Measurements from ENCODE around the gene TOR1AIP1. TPM values are rescaled to one million over a fixed set of nuclear protein-coding genes. Genes with fewer than 3 reads are reported as not detected.

Gene TOR1AIP1
- total and polyA plus RNA-seq, 5 experiments from 2014 or later: 46.9 to 63.0 (median 55.1) TPM

- Mint-ChIP-seq H3K9me3 (no peaks in the 10 kb centered on the region), H3K4me1 (peaks cover 0 to 4% (median 0%) of the 10 kb centered on the region in 4 donors), H3K27ac (no peak overlapping the region), H3K36me3 (peaks cover 0 to 12% (median 0%) of the 10 kb centered on the region in 3 donors), H3K4me3 (no peak overlapping the region), H3K27me3 (no peaks in the 10 kb centered on the region)
- ATAC-seq (no peak), DNase-seq (no peak)
- POLR2A ChIA-PET: no interaction called here
Observed at GRCh38 chr1:179925302-179925701, 43.2 kb downstream of the TOR1AIP1 start.

- ATAC-seq: no peak
- Mint-ChIP-seq H3K9me3 (no peaks in the 10 kb centered on the region), H3K4me1 (peaks cover 0 to 4% (median 0%) of the 10 kb centered on the region in 4 donors), H3K36me3 (peaks cover 0 to 9% (median 2%) of the 10 kb centered on the region in 3 donors), H3K4me3 (no peak overlapping the region), H3K27ac (no peak overlapping the region), H3K27me3 (no peaks in the 10 kb centered on the region)
- DNase-seq: no peak
- POLR2A ChIA-PET: no interaction called here
Observed at GRCh38 chr1:179925922-179926849, 44.1 kb downstream of the TOR1AIP1 start.

GRCh38 chr1:179926850-179927205 lies 44.7 kb downstream of the TOR1AIP1 start:
- H3K9me3 Mint-ChIP-seq: no peaks in the 10 kb centered on the region
- H3K4me1 Mint-ChIP-seq: peaks cover 0 to 2% (median 0%) of the 10 kb centered on the region in 4 donors
- H3K4me3 Mint-ChIP-seq: no peak overlapping the region
- peaks cover 0 to 3% (median 2%) of the 10 kb centered on the region in 3 donors for H3K36me3 Mint-ChIP-seq
- DNase-seq: no peak
- H3K27me3 Mint-ChIP-seq: no peaks in the 10 kb centered on the region
- POLR2A ChIA-PET: no interaction called here
- no peak for ATAC-seq
- no peak overlapping the region for H3K27ac Mint-ChIP-seq

- Mint-ChIP-seq H3K27me3 (peaks cover 0 to 10% (median 0%) of the 10 kb centered on the region in 5 donors), H3K36me3 (peaks cover 0 to 2% (median 0%) of the 10 kb centered on the region in 3 donors), H3K4me3 (no peak overlapping the region), H3K27ac (no peak overlapping the region), H3K4me1 (peaks cover 0 to 1% (median 0%) of the 10 kb centered on the region in 4 donors), H3K9me3 (no peaks in the 10 kb centered on the region)
- ATAC-seq (no peak), DNase-seq (no peak)
- POLR2A ChIA-PET: no interaction called here
Observed at GRCh38 chr1:179929955-179930798, 48.1 kb downstream of the TOR1AIP1 start.

- Mint-ChIP-seq H3K36me3 (peaks cover 0 to 2% (median 0%) of the 10 kb centered on the region in 3 donors), H3K9me3 (no peaks in the 10 kb centered on the region), H3K4me3 (no peak overlapping the region), H3K4me1 (peaks cover 0 to 1% (median 0%) of the 10 kb centered on the region in 4 donors), H3K27ac (no peak overlapping the region), H3K27me3 (peaks cover 0 to 10% (median 0%) of the 10 kb centered on the region in 5 donors)
- DNase-seq: no peak
- POLR2A ChIA-PET: no interaction called here
- no peak for ATAC-seq
Observed at GRCh38 chr1:179930867-179931266, 48.8 kb downstream of the TOR1AIP1 start.

GRCh38 chr1:179933219-179933618 lies 51.1 kb downstream of the TOR1AIP1 start:
- DNase-seq: no peak
- Mint-ChIP-seq H3K4me1 (no peaks in the 10 kb centered on the region), H3K9me3 (no peaks in the 10 kb centered on the region)

GRCh38 chr1:179935909-179936496 lies 53.9 kb downstream of the TOR1AIP1 start:
- Mint-ChIP-seq H3K4me1 (no peaks in the 10 kb centered on the region), H3K27me3 (peaks cover 0 to 10% (median 1%) of the 10 kb centered on the region in 5 donors), H3K36me3 (peaks cover 0 to 8% (median 0%) of the 10 kb centered on the region in 3 donors), H3K27ac (no peak overlapping the region), H3K9me3 (no peaks in the 10 kb centered on the region), H3K4me3 (no peak overlapping the region)
- POLR2A ChIA-PET: no interaction called here
- DNase-seq (no peak), ATAC-seq (no peak)

More at GRCh38 chr1:179933219-179933618, 51.1 kb downstream of the TOR1AIP1 start:
- H3K4me3 Mint-ChIP-seq: no peak overlapping the region
- peaks cover 0 to 8% (median 2%) of the 10 kb centered on the region in 3 donors for H3K36me3 Mint-ChIP-seq
- no peak for ATAC-seq
- peak overlapping the region in 1 of 10 donors; percentile 21 for H3K27ac Mint-ChIP-seq
- POLR2A ChIA-PET: no interaction called here
- H3K27me3 Mint-ChIP-seq: peaks cover 0 to 10% (median 0%) of the 10 kb centered on the region in 5 donors

GRCh38 chr1:179937668-179938254 lies 55.7 kb downstream of the TOR1AIP1 start:
- Mint-ChIP-seq H3K27me3 (peaks cover 0 to 10% (median 1%) of the 10 kb centered on the region in 5 donors), H3K27ac (no peak overlapping the region), H3K36me3 (peaks cover 0 to 8% (median 0%) of the 10 kb centered on the region in 3 donors), H3K4me1 (no peaks in the 10 kb centered on the region), H3K4me3 (no peak overlapping the region), H3K9me3 (no peaks in the 10 kb centered on the region)
- POLR2A ChIA-PET: no interaction called here
- no peak for ATAC-seq
- no peak for DNase-seq

- Mint-ChIP-seq H3K4me3 (no peak overlapping the region), H3K9me3 (no peaks in the 10 kb centered on the region), H3K4me1 (no peaks in the 10 kb centered on the region), H3K36me3 (peaks cover 0 to 8% (median 0%) of the 10 kb centered on the region in 3 donors), H3K27ac (no peak overlapping the region), H3K27me3 (peaks cover 0 to 5% (median 1%) of the 10 kb centered on the region in 5 donors)
- POLR2A ChIA-PET: no interaction called here
- DNase-seq (no peak), ATAC-seq (no peak)
Observed at GRCh38 chr1:179938752-179939151, 56.7 kb downstream of the TOR1AIP1 start.

GRCh38 chr1:179939941-179940340 lies 57.9 kb downstream of the TOR1AIP1 start:
- POLR2A ChIA-PET: no interaction called here
- H3K27ac Mint-ChIP-seq: no peak overlapping the region
- no peak overlapping the region for H3K4me3 Mint-ChIP-seq

GRCh38 chr1:179941454-179941853 lies 59.4 kb downstream of the TOR1AIP1 start:
- POLR2A ChIA-PET: interaction anchor here (0.6 kb wide), 1 partner anchor 11 kb away, joined by 3 read pairs; no protein-coding TSS in a partner anchor
- peaks cover 0 to 1% (median 0%) of the 10 kb centered on the region in 5 donors for H3K27me3 Mint-ChIP-seq
- H3K4me3 Mint-ChIP-seq: no peak overlapping the region
- H3K36me3 Mint-ChIP-seq: peaks cover 0 to 6% (median 0%) of the 10 kb centered on the region in 3 donors
- no peaks in the 10 kb centered on the region for H3K9me3 Mint-ChIP-seq
- H3K27ac Mint-ChIP-seq: no peak overlapping the region
- H3K4me1 Mint-ChIP-seq: no peaks in the 10 kb centered on the region
- ATAC-seq (no peak), DNase-seq (no peak)

More at GRCh38 chr1:179939941-179940340, 57.9 kb downstream of the TOR1AIP1 start:
- peaks cover 0 to 8% (median 0%) of the 10 kb centered on the region in 3 donors for H3K36me3 Mint-ChIP-seq
- peaks cover 0 to 2% (median 0%) of the 10 kb centered on the region in 5 donors for H3K27me3 Mint-ChIP-seq
- H3K4me1 Mint-ChIP-seq: no peaks in the 10 kb centered on the region
- no peaks in the 10 kb centered on the region for H3K9me3 Mint-ChIP-seq
- ATAC-seq (no peak), DNase-seq (no peak)

GRCh38 chr1:179950651-179951050 lies 68.6 kb downstream of the TOR1AIP1 start:
- Mint-ChIP-seq H3K4me1 (peaks cover 16 to 33% (median 28%) of the 10 kb centered on the region in 4 donors), H3K36me3 (no peaks in the 10 kb centered on the region), H3K27me3 (no peaks in the 10 kb centered on the region), H3K27ac (peak overlapping the region in 1 of 10 donors; percentile 65), H3K9me3 (no peaks in the 10 kb centered on the region), H3K4me3 (no peak overlapping the region)
- ATAC-seq (no peak), DNase-seq (no peak)
- POLR2A ChIA-PET: interaction anchor here (0.6 to 7.0 kb wide), 2 partner anchors 69 to 834 kb away, joined by 4 to 140 read pairs; partner anchors contain the start of gene TOR1AIP1
